H9 (cell line): Measurements from ENCODE around the gene ETV7. TPM values are rescaled to one million over a fixed set of nuclear protein-coding genes. Genes with fewer than 3 reads are reported as not detected.

Experiments used
- DNase-seq: peaks from one replicate; pipeline ENCODE4 v3.0.0-alpha.2; 2017
- H2AFZ ChIP-seq: one replicate; pipeline ENCODE4 v1.6.1; 2013; ENCODE audit warnings: mild to moderate bottlenecking, low read length, control low read depth, moderate library complexity
- H2AK5ac ChIP-seq: 2 replicates; pipeline ENCODE4 v1.6.1; 2013; ENCODE audit warnings: low read length, control low read depth, mixed read lengths; ENCODE audit not compliant: insufficient read length
- H2BK120ac ChIP-seq: one replicate; pipeline ENCODE4 v1.6.1; 2013; ENCODE audit warnings: low read depth, mild to moderate bottlenecking, low read length, control low read depth, inconsistent platforms; ENCODE audit not compliant: poor library complexity, severe bottlenecking
- H2BK12ac ChIP-seq: 2 replicates; pipeline ENCODE4 v1.6.1; 2013; ENCODE audit warnings: low read length, control low read depth, mixed read lengths, low read depth; ENCODE audit not compliant: insufficient read length
- H2BK15ac ChIP-seq: 2 replicates; pipeline ENCODE4 v1.6.1; 2013; ENCODE audit warnings: low read depth, low read length, control low read depth
- H2BK20ac ChIP-seq: one replicate; pipeline ENCODE4 v1.6.1; 2013; ENCODE audit warnings: low read depth, mild to moderate bottlenecking, low read length, control low read depth, inconsistent platforms; ENCODE audit not compliant: poor library complexity, severe bottlenecking
- H2BK5ac ChIP-seq: 2 replicates; pipeline ENCODE4 v1.6.1; 2013; ENCODE audit warnings: low read length, control low read depth, mixed read lengths; ENCODE audit not compliant: insufficient read length
- H3K14ac ChIP-seq: 2 replicates; pipeline ENCODE4 v1.6.1; 2013; ENCODE audit warnings: low read length, control low read depth; ENCODE audit not compliant: insufficient read depth
- H3K18ac ChIP-seq: 2 replicates; pipeline ENCODE4 v1.6.1; 2013; ENCODE audit warnings: low read depth, mild to moderate bottlenecking, mixed read lengths, low read length, control low read depth; ENCODE audit not compliant: insufficient read length
- H3K23ac ChIP-seq: 2 replicates; pipeline ENCODE4 v1.6.1; 2013; ENCODE audit warnings: low read length, control low read depth, mixed read lengths, low read depth; ENCODE audit not compliant: insufficient read length
- H3K23me2 ChIP-seq: 2 replicates; pipeline ENCODE4 v1.6.1; 2013; ENCODE audit warnings: low read depth, mild to moderate bottlenecking, mixed read lengths, low read length, control low read depth; ENCODE audit not compliant: insufficient read length, poor library complexity, severe bottlenecking
- H3K27ac ChIP-seq: 2 replicates; pipeline ENCODE4 v1.5.1; 2013; ENCODE audit warnings: low read length, control low read depth, mixed read lengths, low read depth; ENCODE audit not compliant: insufficient read length
- H3K27me3 ChIP-seq: 2 replicates; pipeline ENCODE4 v1.6.1; 2013; ENCODE audit warnings: low read length, control low read depth, inconsistent platforms; ENCODE audit not compliant: insufficient read depth
- H3K4ac ChIP-seq: 2 replicates; pipeline ENCODE4 v1.6.1; 2013; ENCODE audit warnings: low read depth, mild to moderate bottlenecking, control low read depth, inconsistent platforms, low read length, moderate library complexity
- H3K4me1 ChIP-seq: 2 replicates; pipeline ENCODE4 v1.6.1; 2013; ENCODE audit warnings: low read length, control low read depth, inconsistent platforms; ENCODE audit not compliant: insufficient read depth
- H3K4me2 ChIP-seq: 2 replicates; pipeline ENCODE4 v1.6.1; 2013; ENCODE audit warnings: low read length, control low read depth, mixed read lengths; ENCODE audit not compliant: insufficient read length, insufficient read depth
- H3K56ac ChIP-seq: 2 replicates; pipeline ENCODE4 v1.6.1; 2013; ENCODE audit warnings: low read depth, mild to moderate bottlenecking, mixed read lengths, low read length, control low read depth; ENCODE audit not compliant: insufficient read length
- H3K79me1 ChIP-seq: 2 replicates; pipeline ENCODE4 v1.6.1; 2013; ENCODE audit warnings: low read depth, mild to moderate bottlenecking, moderate library complexity, low read length, control low read depth, inconsistent platforms; ENCODE audit not compliant: insufficient read depth, poor library complexity, severe bottlenecking
- H3K79me2 ChIP-seq: 2 replicates; pipeline ENCODE4 v1.6.1; 2013; ENCODE audit warnings: low read length, control low read depth, inconsistent platforms; ENCODE audit not compliant: insufficient read depth
- H3K9ac ChIP-seq: 2 replicates; pipeline ENCODE4 v1.6.1; 2013; ENCODE audit warnings: low read length, control low read depth, mixed read lengths; ENCODE audit not compliant: insufficient read length; ENCODE audit errors: extremely low read depth
- H3K9me3 ChIP-seq: one replicate; pipeline ENCODE4 v1.6.1; 2013; ENCODE audit warnings: low read depth, low read length, inconsistent platforms; ENCODE audit not compliant: control insufficient read depth
- H3T11ph ChIP-seq: one replicate; pipeline ENCODE4 v1.6.1; 2013; ENCODE audit warnings: mild to moderate bottlenecking, low read length, control low read depth, inconsistent platforms
- H4K20me1 ChIP-seq: one replicate; pipeline ENCODE4 v1.6.1; 2013; ENCODE audit not compliant: control insufficient read depth, insufficient read length, insufficient read depth
- H4K5ac ChIP-seq: 2 replicates; pipeline ENCODE4 v1.6.1; 2013; ENCODE audit warnings: low read depth, mild to moderate bottlenecking, mixed read lengths, low read length, control low read depth; ENCODE audit not compliant: insufficient read length
- H4K8ac ChIP-seq: replicated peaks from 2 replicates; pipeline ENCODE4 v1.6.1; 2013; ENCODE audit warnings: low read length, control low read depth, mixed read lengths, low read depth; ENCODE audit not compliant: insufficient read length
- H4K91ac ChIP-seq: 2 replicates; pipeline ENCODE4 v1.6.1; 2013; ENCODE audit warnings: low read depth, mild to moderate bottlenecking, moderate library complexity, mixed read lengths, low read length, control low read depth; ENCODE audit not compliant: insufficient read length
- H3K27ac Mint-ChIP-seq, 3 experiments: 2 replicates in 2 of 3; 3 replicates in 1 of 3; pipeline ENCODE4 v1.8.0; 2020 to 2021; ENCODE audit warnings: mixed read lengths in 3 of 3, mild to moderate bottlenecking in 1 of 3, moderate library complexity in 1 of 3
- H3K27me3 Mint-ChIP-seq: 2 replicates; pipeline ENCODE4 v1.8.0; 2021; ENCODE audit warnings: low read depth, mild to moderate bottlenecking, moderate library complexity, mixed read lengths
- H3K36me3 Mint-ChIP-seq, 3 experiments: 2 replicates in 2 of 3; 3 replicates in 1 of 3; pipeline ENCODE4 v1.8.0; 2020 to 2021; ENCODE audit warnings: low read depth in 3 of 3, mixed read lengths in 3 of 3; ENCODE audit not compliant: insufficient read depth in 1 of 3
- H3K4me1 Mint-ChIP-seq, 2 experiments: 2 replicates each; pipeline ENCODE4 v1.8.0; 2020; ENCODE audit warnings: mixed read lengths in 2 of 2
- H3K4me3 Mint-ChIP-seq, 2 experiments: 2 replicates in 1 of 2; 3 replicates in 1 of 2; pipeline ENCODE4 v1.8.0; 2020 to 2021; ENCODE audit warnings: mild to moderate bottlenecking in 2 of 2, mixed read lengths in 2 of 2, moderate library complexity in 1 of 2
- H3K9me3 Mint-ChIP-seq, 2 experiments: 2 replicates in 1 of 2; 3 replicates in 1 of 2; pipeline ENCODE4 v1.8.0; 2020; ENCODE audit warnings: mild to moderate bottlenecking in 2 of 2, mixed read lengths in 2 of 2, moderate library complexity in 1 of 2
- CTCF ChIP-seq: fragments of 200-600 bp; sonication (generic); conservative IDR thresholded peaks from 3 replicates; pipeline ENCODE4 v1.8.0; 2021; ENCODE audit warnings: antibody characterized with exemption, mild to moderate bottlenecking
- whole genome bisulfite sequencing: extraction: QIAGEN DNeasy Blood & Tissue Kit; methylation state at CpG from one replicate; pipeline ENCODE4 v1.1.7; 2013; ENCODE audit warnings: missing lambda C conversion rate, low lambda C conversion rate, mixed read lengths; ENCODE audit not compliant: insufficient read length; ENCODE audit errors: extremely low coverage; 5-methylcytosine and 5-hydroxymethylcytosine counted together
- total RNA-seq: library from RNA; stranded (reverse); gene quantifications from 2 replicates; pipeline ENCODE4 v1.2.1, GENCODE V29; 2021

The ETV7 gene
- total RNA-seq, 1 experiment from 2014 or later: 0.92 TPM

GRCh38 chr6:36318690-36319435 is 68.6 kb downstream of the ETV7 start:
- no peak overlapping the region for H2BK20ac ChIP-seq
- H3K27ac Mint-ChIP-seq: no peak overlapping the region
- no peak overlapping the region for H3K14ac ChIP-seq
- no peaks in the 10 kb centered on the region for H3K9me3 ChIP-seq
- H3K56ac ChIP-seq: no peak overlapping the region
- H3K4me3 Mint-ChIP-seq: no peak overlapping the region
- no peak for TF ChIP-seq CTCF
- H3K4me1 ChIP-seq: no peaks in the 10 kb centered on the region
- H2BK5ac ChIP-seq: no peak overlapping the region
- H3K79me1 ChIP-seq: no peaks in the 10 kb centered on the region
- no peak overlapping the region for H3T11ph ChIP-seq
- H3K79me2 ChIP-seq: no peaks in the 10 kb centered on the region
- no peak overlapping the region for H2BK12ac ChIP-seq
- H3K27me3 ChIP-seq: no peaks in the 10 kb centered on the region
- H3K23ac ChIP-seq: no peak overlapping the region
- no peaks in the 10 kb centered on the region for H4K20me1 ChIP-seq
- H3K4me1 Mint-ChIP-seq: peaks cover 20 to 41% of the 10 kb centered on the region in 2 experiments
- no peak overlapping the region for H2BK120ac ChIP-seq
- WGBS: no CpG with 5 or more reads among the region's 6 CpGs
- no peak overlapping the region for H4K5ac ChIP-seq
- H4K8ac ChIP-seq: no peak overlapping the region
- no peak overlapping the region for H3K27ac ChIP-seq
- no peaks in the 10 kb centered on the region for H3K23me2 ChIP-seq
- H3K9me3 Mint-ChIP-seq: no peaks in the 10 kb centered on the region; a peak in 1 of 5 replicates
- no peaks in the 10 kb centered on the region for H3K36me3 Mint-ChIP-seq
- no peak overlapping the region for H2AK5ac ChIP-seq
- H3K18ac ChIP-seq: no peak overlapping the region
- no peak for DNase-seq
- H2AFZ ChIP-seq: no peak overlapping the region
- H2BK15ac ChIP-seq: no peak overlapping the region
- no peak overlapping the region for H3K9ac ChIP-seq
- no peak overlapping the region for H3K4me2 ChIP-seq
- H4K91ac ChIP-seq: no peak overlapping the region
- H3K4ac ChIP-seq: no peak overlapping the region
- H3K27me3 Mint-ChIP-seq: peaks cover 6% of the 10 kb centered on the region
